ENCODE measurements around the gene FAM3A. TPM values are rescaled to one million over a fixed set of nuclear protein-coding genes. Genes with fewer than 3 reads are reported as not detected.
A peak's percentile ranks its signal among the peaks of the same experiment; 100 is the strongest.

The FAM3A gene
- total RNA-seq, 1 experiment from 2014 or later: 36.8 TPM

DNA sequence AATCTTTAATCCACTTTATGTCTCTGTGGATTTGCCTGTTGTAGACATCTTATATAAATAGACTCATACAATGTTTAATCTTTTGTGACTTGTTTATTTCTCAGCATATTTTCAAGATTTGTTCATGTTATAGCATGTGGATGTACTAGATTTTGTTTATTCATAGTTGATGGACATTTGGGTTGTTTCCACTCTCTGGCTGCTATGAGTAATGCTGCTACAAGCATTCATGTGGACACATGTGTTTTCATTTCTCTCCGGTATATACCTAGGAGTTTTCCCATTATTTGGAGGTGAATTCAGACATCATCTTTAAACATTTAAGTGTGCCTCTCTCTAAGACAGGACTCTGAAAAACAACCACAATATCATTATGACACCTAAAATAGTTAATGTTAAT, 33.7 kb upstream of the FAM3A start:
- CTCF ChIA-PET: no interaction called here
- Mint-ChIP-seq H3K36me3 (ENCODE audit: insufficient read depth, unreplicated experiment) (peaks cover 60% of the 10 kb centered on the region), H3K27ac (ENCODE audit: unreplicated experiment) (no peak overlapping the region), H3K27me3 (ENCODE audit: unreplicated experiment) (no peaks in the 10 kb centered on the region), H3K4me1 (ENCODE audit: low read depth, unreplicated experiment) (peaks cover 14% of the 10 kb centered on the region), H3K4me3 (ENCODE audit: low read depth, unreplicated experiment) (peak overlapping the region; percentile 39), H3K9me3 (ENCODE audit: low read depth, unreplicated experiment) (no peaks in the 10 kb centered on the region)
- no peak for DNase-seq
- BruUV-seq (replicated peaks): no TSS peak
- TF ChIP-seq, protein P1, sequence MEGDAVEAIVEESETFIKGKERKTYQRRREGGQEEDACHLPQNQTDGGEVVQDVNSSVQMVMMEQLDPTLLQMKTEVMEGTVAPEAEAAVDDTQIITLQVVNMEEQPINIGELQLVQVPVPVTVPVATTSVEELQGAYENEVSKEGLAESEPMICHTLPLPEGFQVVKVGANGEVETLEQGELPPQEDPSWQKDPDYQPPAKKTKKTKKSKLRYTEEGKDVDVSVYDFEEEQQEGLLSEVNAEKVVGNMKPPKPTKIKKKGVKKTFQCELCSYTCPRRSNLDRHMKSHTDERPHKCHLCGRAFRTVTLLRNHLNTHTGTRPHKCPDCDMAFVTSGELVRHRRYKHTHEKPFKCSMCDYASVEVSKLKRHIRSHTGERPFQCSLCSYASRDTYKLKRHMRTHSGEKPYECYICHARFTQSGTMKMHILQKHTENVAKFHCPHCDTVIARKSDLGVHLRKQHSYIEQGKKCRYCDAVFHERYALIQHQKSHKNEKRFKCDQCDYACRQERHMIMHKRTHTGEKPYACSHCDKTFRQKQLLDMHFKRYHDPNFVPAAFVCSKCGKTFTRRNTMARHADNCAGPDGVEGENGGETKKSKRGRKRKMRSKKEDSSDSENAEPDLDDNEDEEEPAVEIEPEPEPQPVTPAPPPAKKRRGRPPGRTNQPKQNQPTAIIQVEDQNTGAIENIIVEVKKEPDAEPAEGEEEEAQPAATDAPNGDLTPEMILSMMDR (IDR thresholded peaks at IDR 0.05; ENCODE audit: unreplicated experiment): no peak
- intact Hi-C loops (cut with micrococcal nuclease; ENCODE audit: unreplicated experiment): no loop called here

GRCh38 chrX:154548028-154548316, 31.9 kb upstream of the FAM3A start:
- peak overlapping the region; percentile 96 for H3K27ac Mint-ChIP-seq (ENCODE audit: unreplicated experiment)
- peak overlapping the region; percentile 90 for H3K4me3 Mint-ChIP-seq (ENCODE audit: low read depth, unreplicated experiment)
- CTCF ChIA-PET: no interaction called here
- BruUV-seq (replicated peaks): no TSS peak
- H3K27me3 Mint-ChIP-seq (ENCODE audit: unreplicated experiment): no peaks in the 10 kb centered on the region
- H3K4me1 Mint-ChIP-seq (ENCODE audit: low read depth, unreplicated experiment): peaks cover 17% of the 10 kb centered on the region
- DNase-seq: no peak
- TF ChIP-seq, protein P1 (IDR thresholded peaks at IDR 0.05; ENCODE audit: unreplicated experiment): no peak
- no peaks in the 10 kb centered on the region for H3K9me3 Mint-ChIP-seq (ENCODE audit: low read depth, unreplicated experiment)
- H3K36me3 Mint-ChIP-seq (ENCODE audit: insufficient read depth, unreplicated experiment): peaks cover 55% of the 10 kb centered on the region
- intact Hi-C loops (cut with micrococcal nuclease; ENCODE audit: unreplicated experiment): no loop called here

- CTCF ChIA-PET: no interaction called here
- BruUV-seq (replicated peaks): TSS peak; percentile 51
- Mint-ChIP-seq H3K27ac (ENCODE audit: unreplicated experiment) (peak within 1 kb of the TSS; percentile 96), H3K27me3 (ENCODE audit: unreplicated experiment) (no peaks in the 10 kb centered on the region), H3K36me3 (ENCODE audit: insufficient read depth, unreplicated experiment) (peaks cover 60% of the 10 kb centered on the region), H3K4me3 (ENCODE audit: low read depth, unreplicated experiment) (peak within 1 kb of the TSS; percentile 90), H3K4me1 (ENCODE audit: low read depth, unreplicated experiment) (peaks cover 22% of the 10 kb centered on the region), H3K9me3 (ENCODE audit: low read depth, unreplicated experiment) (no peaks in the 10 kb centered on the region)
- DNase-seq: peak; percentile 93
- TF ChIP-seq, protein P1 (IDR thresholded peaks at IDR 0.05; ENCODE audit: unreplicated experiment): no peak
- intact Hi-C loops (cut with micrococcal nuclease; ENCODE audit: unreplicated experiment): no loop called here
Observed at GRCh38 chrX:154547245-154548027, 31.4 kb upstream of the FAM3A start, which contains the start of gene IKBKG. IKBKG (plus strand) TSS chrX:154547620; CDS start chrX:154552003, 4,383 bp downstream.

- intact Hi-C loops (cut with micrococcal nuclease; ENCODE audit: unreplicated experiment): no loop called here
- peak within 1 kb of the TSS; percentile 90 for H3K4me3 Mint-ChIP-seq (ENCODE audit: low read depth, unreplicated experiment)
- peak; percentile 86 for DNase-seq
- TF ChIP-seq, protein P1 (IDR thresholded peaks at IDR 0.05; ENCODE audit: unreplicated experiment): no peak
- peak within 1 kb of the TSS; percentile 96 for H3K27ac Mint-ChIP-seq (ENCODE audit: unreplicated experiment)
- peaks cover 68% of the 10 kb centered on the region for H3K36me3 Mint-ChIP-seq (ENCODE audit: insufficient read depth, unreplicated experiment)
- BruUV-seq (replicated peaks): TSS peak; percentile 60
- no peaks in the 10 kb centered on the region for H3K9me3 Mint-ChIP-seq (ENCODE audit: low read depth, unreplicated experiment)
- H3K27me3 Mint-ChIP-seq (ENCODE audit: unreplicated experiment): no peaks in the 10 kb centered on the region
- peaks cover 26% of the 10 kb centered on the region for H3K4me1 Mint-ChIP-seq (ENCODE audit: low read depth, unreplicated experiment)
- CTCF ChIA-PET: interaction anchor here (0.6 kb wide), 1 partner anchor 463 kb away, joined by 8 read pairs; no protein-coding TSS in a partner anchor
Observed at GRCh38 chrX:154546354-154547244, 30.6 kb upstream of the FAM3A start, which contains the start of gene G6PD. G6PD (minus strand) TSS chrX:154546846; CDS start chrX:154546155, 691 bp downstream.
